ENCODE data around the gene PPP6R2.

The PPP6R2 gene

DNA sequence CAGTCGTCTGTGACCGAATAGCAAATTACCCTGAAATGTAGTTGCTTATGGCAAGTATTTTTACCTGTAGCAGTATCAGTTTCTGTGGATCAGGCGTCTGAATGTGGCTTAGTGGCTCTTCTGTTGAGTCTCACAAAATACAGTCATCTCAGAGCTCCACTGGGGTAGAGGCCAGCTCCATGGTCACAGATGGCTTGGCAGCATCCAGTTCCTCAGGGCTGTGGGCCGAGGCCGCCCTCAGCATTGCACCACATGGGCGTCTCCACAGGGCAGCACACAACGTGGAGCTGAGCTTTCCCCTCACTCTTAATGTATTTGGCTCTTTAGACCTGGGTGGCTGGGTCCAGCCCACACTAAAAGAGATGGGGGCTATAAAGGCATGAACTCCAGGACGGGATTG is 73.9 kb downstream of the PPP6R2 start:
- TF ChIP-seq FOXP2 (optimal IDR thresholded peaks at IDR 0.05; ENCODE audit: borderline replicate concordance, extremely low read depth, extremely low read length, insufficient read depth) (no peak), SIN3A (IDR thresholded peaks at IDR 0.05; ENCODE audit: borderline replicate concordance, insufficient read depth, low read length) (no peak), POLR2AphosphoS5 (IDR thresholded peaks at IDR 0.05; ENCODE audit: low read depth, low read length) (no peak), TAF1 (IDR thresholded peaks at IDR 0.05; ENCODE audit: borderline replicate concordance, insufficient read depth, low read length) (no peak)
- TF ChIP-seq, protein P1, sequence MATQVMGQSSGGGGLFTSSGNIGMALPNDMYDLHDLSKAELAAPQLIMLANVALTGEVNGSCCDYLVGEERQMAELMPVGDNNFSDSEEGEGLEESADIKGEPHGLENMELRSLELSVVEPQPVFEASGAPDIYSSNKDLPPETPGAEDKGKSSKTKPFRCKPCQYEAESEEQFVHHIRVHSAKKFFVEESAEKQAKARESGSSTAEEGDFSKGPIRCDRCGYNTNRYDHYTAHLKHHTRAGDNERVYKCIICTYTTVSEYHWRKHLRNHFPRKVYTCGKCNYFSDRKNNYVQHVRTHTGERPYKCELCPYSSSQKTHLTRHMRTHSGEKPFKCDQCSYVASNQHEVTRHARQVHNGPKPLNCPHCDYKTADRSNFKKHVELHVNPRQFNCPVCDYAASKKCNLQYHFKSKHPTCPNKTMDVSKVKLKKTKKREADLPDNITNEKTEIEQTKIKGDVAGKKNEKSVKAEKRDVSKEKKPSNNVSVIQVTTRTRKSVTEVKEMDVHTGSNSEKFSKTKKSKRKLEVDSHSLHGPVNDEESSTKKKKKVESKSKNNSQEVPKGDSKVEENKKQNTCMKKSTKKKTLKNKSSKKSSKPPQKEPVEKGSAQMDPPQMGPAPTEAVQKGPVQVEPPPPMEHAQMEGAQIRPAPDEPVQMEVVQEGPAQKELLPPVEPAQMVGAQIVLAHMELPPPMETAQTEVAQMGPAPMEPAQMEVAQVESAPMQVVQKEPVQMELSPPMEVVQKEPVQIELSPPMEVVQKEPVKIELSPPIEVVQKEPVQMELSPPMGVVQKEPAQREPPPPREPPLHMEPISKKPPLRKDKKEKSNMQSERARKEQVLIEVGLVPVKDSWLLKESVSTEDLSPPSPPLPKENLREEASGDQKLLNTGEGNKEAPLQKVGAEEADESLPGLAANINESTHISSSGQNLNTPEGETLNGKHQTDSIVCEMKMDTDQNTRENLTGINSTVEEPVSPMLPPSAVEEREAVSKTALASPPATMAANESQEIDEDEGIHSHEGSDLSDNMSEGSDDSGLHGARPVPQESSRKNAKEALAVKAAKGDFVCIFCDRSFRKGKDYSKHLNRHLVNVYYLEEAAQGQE (IDR thresholded peaks at IDR 0.05; ENCODE audit: insufficient read depth in 1 of 2, low read depth in 2 of 2, low read length in 2 of 2): no peak

DNA sequence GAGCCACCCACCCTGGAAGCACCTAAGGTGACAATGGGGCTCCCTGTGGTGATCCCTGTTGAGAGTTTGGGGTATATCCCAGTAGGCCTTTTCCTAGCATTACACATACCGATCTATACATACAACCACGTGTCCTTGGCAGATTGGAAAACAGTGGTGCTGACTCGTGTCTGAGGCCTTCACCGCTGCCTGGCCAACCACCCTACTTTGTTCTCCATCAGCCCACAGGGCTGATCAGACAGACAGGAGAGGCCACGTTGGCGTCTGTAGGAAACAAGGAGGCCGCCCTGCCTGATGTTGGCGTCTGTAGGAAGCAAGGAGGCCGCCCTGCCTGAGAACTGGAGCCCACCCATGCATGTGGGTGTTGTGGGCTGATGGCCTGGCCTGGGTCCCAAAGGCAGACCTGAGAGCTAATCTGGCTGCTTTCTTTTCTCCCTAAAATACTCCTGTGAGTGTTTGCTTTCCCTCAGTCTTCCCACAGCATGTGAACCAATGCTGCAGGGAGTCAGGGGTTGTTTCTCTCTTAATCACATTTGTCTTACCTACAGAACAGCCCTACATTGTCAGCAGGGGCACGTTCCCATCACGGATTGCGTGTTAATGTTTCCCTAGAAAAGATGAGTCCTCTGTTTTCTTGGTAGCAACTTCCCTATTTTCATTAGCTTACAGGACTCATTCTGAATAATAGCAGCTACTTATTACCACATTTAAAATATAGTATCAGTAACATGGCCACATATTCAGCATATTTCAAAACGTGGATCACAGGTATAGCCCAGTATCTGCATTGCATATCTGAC is 74.5 kb downstream of the PPP6R2 start:
- TF ChIP-seq FOXP2 (optimal IDR thresholded peaks at IDR 0.05; ENCODE audit: borderline replicate concordance, extremely low read depth, extremely low read length, insufficient read depth) (no peak), POLR2AphosphoS5 (IDR thresholded peaks at IDR 0.05; ENCODE audit: low read depth, low read length) (no peak), TAF1 (IDR thresholded peaks at IDR 0.05; ENCODE audit: borderline replicate concordance, insufficient read depth, low read length) (no peak), SIN3A (IDR thresholded peaks at IDR 0.05; ENCODE audit: borderline replicate concordance, insufficient read depth, low read length) (no peak)
- TF ChIP-seq, protein P1 (IDR thresholded peaks at IDR 0.05; ENCODE audit: insufficient read depth in 1 of 2, low read depth in 2 of 2, low read length in 2 of 2): no peak

- TF ChIP-seq, protein P1 (IDR thresholded peaks at IDR 0.05; ENCODE audit: insufficient read depth in 1 of 2, low read depth in 2 of 2, low read length in 2 of 2): no peak
- TF ChIP-seq SIN3A (IDR thresholded peaks at IDR 0.05; ENCODE audit: borderline replicate concordance, insufficient read depth, low read length) (no peak), POLR2AphosphoS5 (IDR thresholded peaks at IDR 0.05; ENCODE audit: low read depth, low read length) (no peak), TAF1 (IDR thresholded peaks at IDR 0.05; ENCODE audit: borderline replicate concordance, insufficient read depth, low read length) (no peak), FOXP2 (optimal IDR thresholded peaks at IDR 0.05; ENCODE audit: borderline replicate concordance, extremely low read depth, extremely low read length, insufficient read depth) (no peak)
These were observed 75.5 kb downstream of the PPP6R2 start for GRCh38 chr22:50418624-50419023.

GRCh38 chr22:50419116-50419515 is 76.0 kb downstream of the PPP6R2 start:
- no peak for TF ChIP-seq POLR2AphosphoS5 (IDR thresholded peaks at IDR 0.05; ENCODE audit: low read depth, low read length)
- TF ChIP-seq FOXP2 (optimal IDR thresholded peaks at IDR 0.05; ENCODE audit: borderline replicate concordance, extremely low read depth, extremely low read length, insufficient read depth): no peak
- no peak for TF ChIP-seq TAF1 (IDR thresholded peaks at IDR 0.05; ENCODE audit: borderline replicate concordance, insufficient read depth, low read length)
- TF ChIP-seq, protein P1 (IDR thresholded peaks at IDR 0.05; ENCODE audit: insufficient read depth in 1 of 2, low read depth in 2 of 2, low read length in 2 of 2): no peak
- TF ChIP-seq SIN3A (IDR thresholded peaks at IDR 0.05; ENCODE audit: borderline replicate concordance, insufficient read depth, low read length): no peak

Measured in PFSK-1 (cell line).